ENCODE measurements around the gene GLT1D1.

GLT1D1 gene

DNA sequence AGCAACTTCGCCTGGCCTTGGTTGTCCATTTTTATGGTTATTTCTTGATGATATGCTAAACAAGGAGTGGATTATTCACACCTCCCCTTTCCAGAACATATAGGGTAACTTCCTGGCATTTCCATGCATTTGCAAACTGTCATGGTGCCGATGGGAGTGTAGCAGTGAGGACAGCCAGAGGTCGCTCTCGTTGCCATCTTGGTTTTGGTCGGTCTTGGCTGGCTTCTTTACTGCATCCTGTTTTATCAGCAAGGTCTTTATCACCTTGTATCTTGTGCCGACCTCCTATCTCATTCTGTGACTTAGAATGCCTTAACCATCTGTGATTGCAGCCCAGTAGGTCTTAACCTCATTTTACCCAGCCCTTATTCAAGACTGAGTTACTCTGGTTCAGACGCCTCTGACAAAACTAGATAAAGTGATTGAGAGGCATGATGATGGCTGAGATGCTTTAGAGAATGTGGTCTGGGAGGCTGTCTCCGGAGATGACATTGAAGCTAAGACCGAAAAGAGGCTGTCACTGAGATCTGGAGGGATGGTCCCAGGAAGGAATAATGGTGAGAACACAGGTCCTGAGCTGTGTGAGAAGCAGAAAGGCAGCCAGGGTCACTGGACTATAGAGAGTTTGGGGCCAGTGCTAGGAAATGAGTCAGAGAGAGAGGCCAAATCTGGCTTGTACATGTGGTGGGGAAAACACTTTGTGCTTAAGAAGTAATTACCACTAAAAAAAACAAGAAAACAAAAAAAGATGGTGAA, 2.9 kb downstream of the GLT1D1 start:
- no peak for DNase-seq

DNA sequence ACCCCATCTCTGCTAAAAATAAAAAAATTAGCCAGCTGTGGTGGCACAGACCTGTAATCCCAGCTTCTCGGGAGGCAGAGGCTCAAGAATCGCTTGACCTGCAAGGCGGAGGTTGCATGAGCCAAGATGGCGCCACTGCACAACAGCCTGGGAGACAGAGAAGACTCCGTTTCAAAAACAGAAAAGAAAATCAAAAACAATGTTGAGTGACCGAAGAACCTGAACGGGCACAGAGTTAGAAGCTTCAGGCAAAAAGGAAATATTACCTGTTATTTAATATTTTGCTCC, 3.5 kb downstream of the GLT1D1 start:
- DNase-seq = no peak

DNA sequence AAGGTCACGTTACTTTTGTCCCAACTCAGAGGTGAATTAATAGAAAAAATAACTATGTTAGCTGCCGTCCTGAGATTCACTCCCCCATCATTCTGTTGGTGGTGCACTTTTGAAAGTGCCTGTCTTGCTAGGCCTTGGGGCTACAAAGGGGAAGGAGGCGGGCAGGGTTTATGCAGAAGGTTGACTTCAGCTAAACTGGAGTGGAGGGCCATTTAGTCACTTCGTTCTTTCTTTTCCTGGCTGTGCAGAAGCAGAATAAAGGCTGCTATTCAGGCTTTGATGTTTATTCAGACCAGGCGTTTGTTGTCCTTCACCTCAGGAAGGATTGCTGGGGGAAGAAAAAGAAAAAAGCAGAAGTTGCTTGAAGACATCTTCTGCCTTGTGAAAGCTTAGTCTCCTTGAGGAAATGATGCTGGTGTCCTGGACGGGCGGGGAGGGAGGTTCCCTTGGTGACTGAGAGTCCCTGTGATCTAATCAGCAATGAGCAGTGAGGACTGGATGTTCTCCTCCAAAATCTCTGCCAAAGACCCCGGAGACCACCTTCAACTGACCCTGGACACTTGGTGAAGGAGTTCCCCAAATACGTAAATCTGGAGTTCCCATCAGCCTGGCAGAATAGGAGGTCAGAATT, 4.0 kb downstream of the GLT1D1 start:
- no peak for DNase-seq

DNA sequence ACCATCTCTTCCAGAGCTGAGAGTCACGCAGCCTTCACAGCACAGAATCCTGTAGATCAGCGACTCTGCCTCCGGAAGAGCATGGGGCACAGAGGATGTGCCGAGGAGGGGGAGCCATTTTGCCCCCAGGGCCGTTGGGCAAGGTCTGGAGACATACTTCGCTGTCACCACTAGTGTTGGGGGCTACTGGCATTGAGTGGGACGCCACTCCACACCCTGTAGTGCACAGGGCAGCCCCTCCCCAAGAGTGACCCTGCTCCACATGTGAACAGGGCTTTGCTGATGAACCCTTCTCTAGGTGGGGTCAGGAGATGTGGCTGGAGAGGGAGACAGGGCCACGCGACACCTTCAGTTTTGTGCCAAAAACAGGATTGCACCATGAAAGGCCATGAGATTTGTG, 6.0 kb downstream of the GLT1D1 start:
- no peak for DNase-seq

DNA sequence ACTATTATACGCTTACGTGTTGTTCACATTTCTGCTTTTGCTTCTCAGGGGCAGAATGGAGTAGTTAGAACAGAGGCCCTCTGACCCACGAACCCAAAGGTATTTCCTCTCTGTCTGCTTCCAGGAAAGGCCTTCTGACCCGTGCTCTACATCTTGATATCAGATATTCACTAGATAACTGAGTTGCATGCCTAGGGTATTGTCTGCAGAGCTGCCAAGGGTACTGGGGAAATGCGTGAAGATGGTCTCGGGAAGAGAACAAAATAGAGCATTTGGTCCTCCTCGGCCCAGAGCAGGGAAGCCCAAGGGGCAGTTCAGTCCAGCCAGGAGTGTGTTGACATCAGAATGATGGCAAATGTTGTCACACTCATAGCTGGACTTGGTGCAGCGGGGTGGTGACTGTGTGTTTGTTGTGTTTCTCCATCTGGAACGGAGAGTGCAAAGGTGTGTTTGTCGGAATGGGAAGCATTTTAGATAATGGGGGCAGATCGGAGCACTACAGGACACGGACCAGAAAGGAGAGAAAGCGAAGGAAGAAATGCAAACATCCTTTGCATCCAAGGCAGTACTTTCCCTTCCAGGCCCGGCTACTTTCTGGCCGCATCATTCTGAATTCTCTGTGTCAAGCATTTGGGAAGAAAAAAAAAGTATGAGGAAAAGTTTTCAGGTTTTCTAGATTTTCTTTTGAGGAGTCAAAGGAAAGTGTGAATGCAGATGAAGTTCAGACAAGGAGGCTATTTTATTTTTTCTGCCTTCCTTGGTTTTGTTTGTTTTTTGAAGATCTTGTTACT, 8.1 kb downstream of the GLT1D1 start:
- no peak for DNase-seq

DNA sequence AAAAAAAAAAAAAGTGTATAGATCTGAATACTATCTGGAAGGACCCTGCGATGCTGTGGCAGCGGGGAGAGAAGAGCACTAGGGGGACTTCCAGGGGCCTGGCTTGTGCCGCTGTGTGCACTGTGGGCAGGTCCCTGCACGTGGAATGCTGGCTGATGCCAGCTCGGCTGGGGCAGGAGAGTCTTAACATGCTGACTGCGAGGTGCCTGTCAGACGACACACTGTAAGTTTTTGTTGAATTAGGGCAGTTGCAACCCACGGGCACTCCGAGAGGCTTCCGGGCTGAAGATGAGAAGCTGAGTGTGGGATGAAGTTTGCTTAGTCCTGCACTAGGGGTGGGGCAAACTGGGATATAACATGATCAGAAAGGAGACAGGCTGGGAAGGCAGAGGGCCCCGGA, 10.7 kb downstream of the GLT1D1 start:
- DNase-seq = no peak

DNA sequence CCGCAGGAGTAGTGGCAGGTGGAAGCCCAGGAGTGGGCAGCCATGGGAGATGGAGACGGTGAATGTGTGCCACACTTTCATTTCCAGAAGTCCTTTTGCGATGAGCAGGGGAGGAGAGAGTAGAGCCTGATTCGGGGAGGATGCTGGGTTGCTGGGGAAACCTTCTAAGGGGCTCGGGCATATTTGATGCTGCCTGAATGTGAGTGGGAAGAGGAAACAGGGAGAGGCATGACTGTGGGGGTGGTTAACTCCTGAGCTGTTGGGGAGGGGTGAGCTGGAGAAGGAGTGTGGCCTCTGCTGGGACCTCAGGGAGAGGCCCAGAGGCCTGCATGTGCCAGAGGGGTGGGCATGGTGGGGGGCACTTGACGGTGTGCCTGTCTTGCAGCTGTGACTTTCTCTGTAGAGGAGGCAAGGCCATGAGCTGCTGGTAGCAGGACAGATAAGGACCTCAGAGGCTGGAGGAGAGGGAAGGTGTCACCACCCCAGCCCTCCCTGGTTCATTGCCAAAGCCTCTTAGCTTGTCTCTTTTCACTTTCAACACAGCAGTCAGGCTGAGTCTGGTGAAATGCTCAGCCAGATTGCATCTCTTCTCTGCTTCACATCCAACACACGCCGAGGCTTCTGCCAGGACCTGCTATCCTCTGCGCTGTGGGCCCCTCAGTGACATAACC, 11.4 kb downstream of the GLT1D1 start:
- DNase-seq = no peak

DNA sequence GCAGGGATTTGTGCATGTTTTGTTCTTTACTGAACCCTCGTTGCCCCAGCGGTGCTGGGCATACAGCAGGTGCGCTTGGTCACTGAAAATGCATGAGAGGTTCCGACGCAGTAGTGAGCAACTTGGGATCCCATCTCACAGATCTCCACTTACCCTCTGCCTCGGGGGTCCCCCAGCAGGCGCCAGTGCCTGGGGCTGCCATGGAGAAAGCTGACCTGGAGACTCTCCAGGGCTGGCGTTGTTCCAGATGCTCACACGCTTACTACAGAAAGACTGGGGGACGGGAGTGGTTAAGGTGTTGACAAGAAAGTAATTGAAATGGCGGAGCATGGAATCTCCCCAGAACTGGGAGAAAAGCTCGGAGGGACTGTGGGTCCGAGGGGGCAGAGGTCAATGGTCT, 14.2 kb downstream of the GLT1D1 start:
- no peak for DNase-seq

DNA sequence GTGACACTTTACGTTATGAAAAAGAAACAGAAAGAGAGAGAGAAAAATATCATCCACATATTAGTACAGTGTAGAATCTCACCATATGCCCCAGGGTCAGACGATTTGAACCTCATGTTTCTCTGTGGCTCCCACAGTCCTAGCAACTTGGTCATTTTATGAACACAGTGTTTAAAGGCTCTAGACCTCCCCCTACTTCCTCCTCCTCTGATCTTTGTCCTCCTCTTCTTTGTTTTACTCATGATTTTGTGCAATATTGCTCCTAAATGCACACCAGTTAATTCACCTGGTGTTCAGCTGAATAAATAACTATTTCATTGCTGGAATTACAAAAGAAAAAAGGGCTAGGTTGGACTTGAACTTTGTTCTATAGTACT, 18.2 kb downstream of the GLT1D1 start:
- DNase-seq = no peak

DNA sequence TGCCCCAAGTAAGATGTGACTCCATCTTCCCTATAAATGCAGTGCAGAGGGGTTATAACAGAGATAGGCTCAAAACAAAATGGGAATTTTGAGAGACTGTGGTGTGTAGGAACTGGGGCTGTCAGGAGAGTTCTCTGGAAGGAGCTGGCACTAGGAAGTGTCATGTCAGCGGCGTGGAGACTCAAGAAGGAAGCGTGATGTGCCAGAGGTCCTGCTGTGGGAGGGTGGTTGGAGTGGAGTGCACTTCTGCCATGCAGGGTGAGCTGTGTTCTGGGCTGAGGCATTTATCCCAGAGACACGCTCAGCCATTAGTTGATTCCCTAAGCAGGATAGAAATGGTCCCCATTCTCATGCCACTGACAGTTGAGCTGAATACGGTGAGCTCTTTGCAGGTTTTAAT, 19.0 kb downstream of the GLT1D1 start:
- no peak for DNase-seq

DNA sequence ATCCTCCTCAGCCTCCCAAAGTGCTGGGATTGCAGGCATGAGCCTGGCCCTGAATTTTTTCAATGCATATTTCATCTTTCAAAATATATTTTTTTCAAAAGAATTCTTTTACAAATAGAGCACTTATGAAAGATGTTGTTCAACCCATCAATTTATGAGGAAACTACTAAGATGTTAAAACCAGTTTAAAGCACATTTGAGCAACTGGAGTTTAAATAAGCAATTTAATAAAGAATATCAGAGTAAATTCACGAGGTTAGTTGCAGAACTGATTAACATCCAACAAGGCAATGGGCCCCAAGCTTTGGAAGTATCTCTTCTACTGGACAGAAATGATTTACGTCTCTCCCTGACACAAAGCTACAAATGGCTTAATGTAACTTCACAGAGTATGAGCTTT, 23.3 kb downstream of the GLT1D1 start:
- DNase-seq = no peak

DNA sequence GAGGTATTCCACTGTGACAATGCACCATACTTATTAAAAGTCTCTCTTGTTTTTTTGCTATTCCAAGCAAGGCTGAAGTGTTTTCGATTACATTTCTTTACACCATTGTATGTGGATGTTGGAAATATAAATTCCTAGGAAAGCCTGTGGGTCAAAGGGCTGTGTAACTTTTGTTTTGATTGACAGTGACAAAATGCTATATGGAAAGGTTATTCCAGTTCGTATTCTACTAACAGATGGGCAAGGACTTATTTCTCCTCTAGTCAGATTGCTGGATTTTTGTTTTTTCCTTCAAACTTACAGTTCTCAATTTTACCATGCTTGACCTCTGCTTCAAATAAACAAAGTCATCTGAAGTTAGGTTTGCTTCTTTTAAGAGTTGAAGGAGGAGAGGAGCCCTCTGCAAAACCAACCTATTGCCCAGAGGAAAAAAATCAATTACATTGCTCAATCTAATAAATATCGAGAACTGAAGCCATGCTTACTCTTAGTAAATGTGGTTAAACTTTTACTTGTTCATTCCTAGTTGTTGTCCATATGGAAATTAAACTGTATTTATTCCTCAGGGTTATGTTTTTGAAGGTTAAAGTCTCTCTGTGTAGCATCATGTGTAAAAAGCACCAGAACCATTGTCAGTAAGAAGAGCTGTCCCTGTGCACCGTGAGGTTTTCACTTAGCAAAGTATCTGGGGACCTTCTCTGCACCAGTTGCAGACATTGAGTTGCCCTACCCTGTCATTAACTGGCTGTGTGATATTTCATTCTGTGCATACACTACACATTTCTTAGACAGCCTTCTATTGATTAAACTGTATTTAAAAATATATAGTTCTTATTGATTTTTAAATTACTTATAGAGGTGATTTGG, 26.9 kb downstream of the GLT1D1 start:
- DNase-seq = no peak

DNA sequence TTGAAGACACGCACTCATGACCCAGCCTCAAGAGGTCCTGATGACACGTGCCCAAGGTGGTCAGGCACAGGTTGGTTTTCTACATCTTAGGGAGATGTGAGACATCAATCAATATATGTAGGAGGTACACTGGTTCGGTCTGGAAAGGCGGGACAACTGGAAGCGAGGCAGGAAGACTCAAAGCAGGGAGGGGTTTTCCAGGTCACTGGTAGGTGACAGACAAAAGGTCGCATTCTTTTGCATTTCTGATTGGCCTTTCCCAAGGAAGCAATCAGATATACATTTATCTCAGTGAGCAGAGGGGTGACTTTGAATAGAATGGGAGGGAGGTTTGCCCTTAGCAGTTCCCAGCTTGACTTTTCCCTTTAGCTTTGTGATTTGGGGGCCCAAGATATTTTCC, 38.6 kb downstream of the GLT1D1 start:
- DNase-seq = no peak

DNA sequence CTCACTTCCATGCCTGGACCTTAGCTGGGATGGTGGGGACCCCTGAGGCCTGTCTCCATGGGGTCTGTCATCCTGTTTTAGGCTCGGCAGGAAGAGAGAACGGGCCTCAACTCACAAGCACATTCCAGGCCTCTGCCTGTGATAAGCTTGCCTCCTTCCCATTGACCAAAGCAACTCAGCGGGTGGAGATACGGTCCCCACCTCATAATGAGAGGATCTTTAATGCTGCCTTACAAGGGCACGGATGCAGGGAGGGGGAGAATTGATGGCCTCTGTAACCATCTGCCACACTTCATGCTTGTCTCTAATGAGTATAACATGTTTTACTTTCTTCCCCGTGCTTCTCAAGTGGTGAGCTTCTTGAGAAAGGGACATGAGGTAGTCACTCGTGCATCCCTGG, 50.0 kb downstream of the GLT1D1 start:
- no peak for DNase-seq

DNA sequence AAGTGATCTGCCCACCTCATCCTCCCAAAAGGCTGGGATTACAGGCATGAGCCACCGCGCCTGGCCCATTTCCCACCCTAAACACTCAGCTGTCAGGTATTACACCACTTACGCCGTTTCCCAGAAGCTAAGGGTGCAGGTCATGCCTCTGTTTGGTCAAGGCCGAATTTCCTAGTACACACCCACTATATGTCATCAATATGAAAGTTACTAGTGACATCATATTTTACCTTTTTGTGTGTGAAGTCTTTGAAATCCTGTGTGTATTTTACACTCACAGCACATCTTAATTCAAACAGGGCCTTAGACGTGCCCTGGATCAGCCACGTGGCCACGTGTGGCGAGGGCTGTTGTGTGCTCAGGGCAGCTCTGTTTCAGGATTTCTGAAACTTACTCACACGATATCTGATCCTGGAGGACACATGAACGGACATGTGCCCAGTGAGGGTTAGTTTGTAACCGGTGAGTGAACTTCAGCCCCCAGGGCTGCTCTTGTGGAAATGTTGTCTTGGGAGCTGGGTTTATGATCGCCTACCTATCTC, 51.8 kb downstream of the GLT1D1 start:
- DNase-seq = no peak

DNA sequence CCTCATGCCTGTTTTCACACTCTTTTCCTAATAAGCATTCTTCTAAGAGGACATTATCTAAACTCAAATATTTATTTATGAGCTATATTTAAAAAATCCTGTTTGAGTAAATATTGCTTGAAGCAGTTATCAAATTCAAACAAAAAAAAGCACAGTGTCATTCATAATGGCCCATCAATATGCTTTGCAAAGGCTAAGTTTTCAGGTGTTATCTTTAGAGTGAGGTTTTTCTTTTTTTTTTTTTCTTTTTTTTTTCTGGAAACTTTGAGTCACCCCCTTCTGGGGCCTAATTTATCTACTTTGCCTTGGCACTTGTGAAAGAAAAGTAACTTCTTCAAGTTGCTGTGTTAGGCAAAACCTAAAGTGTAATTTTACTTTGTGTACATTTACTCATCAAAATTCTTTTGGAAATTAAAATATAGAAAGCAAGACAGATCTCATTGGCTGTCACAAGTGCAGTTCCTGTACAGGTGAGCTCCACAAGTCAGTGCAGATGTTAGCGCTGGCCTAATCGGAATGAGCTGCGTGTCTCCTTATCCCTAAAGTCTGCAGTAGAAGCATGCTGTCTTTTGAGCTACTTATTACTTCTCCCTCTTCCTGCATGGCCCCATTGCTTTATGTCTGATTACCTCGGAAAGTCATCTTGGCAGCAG, 53.3 kb downstream of the GLT1D1 start:
- no peak for DNase-seq

DNA sequence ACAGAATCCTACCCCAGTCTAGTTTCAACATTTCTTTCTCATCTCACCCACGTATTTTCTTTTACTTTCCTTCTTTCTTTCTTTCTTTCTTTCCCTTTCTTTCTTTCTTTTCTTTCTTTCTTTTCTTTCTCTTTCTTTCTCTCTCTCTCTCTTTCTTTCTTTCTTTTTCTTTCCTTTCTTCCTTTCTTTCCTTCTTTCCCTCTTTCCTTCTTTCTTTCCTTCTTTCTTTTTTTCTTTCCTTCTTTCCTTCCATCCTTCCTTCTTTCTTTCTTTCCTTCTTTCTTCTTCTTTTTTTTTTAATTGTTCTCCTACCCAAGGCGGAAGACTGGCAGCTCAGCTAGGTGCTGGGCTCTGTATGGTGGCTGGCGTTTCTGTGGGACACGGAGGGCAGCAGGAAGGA, 55.0 kb downstream of the GLT1D1 start:
- DNase-seq = no peak

DNA sequence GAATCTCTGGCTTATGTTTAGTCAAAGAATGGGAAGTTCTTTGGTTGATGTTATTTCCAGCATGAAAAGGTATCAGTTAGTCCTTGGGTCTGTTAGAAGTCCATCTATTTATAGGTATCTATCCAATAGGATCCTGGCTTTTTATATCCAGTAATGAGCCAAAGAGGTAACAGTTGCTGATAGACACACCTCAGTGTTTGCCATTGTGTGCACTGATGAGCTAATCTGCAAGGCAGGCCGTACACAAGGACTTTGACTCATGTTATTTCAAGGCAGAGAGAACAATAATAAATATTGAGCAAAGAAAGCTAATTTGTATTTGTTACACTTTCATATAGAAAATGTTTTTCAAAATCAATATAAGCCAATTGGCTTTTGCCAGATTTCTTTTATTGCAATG, 56.4 kb downstream of the GLT1D1 start:
- no peak for DNase-seq

DNA sequence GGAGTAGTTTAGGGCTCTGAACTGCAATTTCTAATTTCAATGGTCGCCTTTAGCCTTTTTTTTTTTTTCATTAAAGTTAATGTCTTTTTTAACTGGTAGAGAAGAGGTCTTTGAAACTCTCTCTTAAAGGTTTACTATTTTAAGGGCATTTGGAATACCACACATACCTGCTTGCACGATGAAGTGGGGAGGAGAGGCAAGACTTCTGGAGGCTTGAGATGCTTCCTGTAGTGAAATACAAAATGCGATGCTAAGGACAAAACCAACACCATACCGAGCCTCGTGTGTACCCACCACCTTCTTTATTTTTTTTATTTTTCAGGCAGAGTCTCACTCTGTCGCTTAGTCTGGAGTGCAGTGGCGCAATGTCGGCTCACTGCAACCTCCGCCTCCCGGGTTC, 57.4 kb downstream of the GLT1D1 start:
- DNase-seq = no peak

DNA sequence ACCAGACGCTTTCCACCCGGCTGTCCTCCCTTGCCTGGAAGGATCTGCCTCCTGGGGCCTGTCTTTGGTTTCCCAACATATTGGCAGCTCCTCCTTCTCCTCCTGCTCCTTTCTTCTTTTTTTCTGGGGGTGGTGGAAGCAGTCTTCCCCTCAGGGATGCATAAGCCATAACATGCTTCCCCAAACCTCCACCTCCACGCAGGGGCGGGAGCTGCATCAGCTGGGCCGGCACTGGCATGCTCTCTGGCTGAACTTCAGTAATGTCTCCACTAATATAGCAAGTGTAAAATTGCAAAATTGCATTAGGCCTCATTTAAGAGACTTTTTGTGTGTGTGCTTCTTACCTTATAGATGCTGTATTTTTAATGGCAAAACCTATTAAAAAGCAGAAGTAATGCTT, 58.6 kb downstream of the GLT1D1 start:
- DNase-seq = no peak

DNA sequence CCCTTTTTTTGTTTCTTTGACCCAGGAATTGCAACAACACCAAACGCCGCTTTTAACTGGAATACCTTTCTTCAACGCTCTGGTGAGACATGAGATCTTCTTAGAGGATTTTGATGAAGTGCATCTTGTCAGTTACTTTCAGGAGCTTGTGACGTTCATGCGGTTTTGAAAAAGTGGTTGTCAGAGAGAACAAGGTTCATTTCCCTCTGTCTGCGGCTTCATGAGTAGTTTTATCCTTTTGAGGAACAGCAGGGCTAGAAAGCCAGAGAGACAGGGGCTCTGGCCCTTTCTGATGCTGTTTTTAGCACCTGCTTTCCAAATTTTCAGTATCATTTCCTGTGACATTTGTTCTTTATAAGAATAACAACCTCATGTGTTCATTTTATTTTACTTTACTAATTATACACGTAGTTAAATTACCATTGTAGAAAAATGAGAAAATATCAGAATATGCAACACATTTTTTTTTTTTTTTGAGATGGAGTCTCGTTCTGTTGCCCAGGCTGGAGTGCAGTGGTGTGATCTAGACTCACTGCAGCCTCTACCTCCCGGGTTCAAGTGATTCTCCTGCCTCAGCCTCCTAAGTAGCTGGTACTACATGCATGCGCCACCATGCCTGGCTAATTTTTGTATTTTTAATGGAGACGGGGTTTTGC, 61.8 kb downstream of the GLT1D1 start:
- DNase-seq = peak; percentile 59

DNA sequence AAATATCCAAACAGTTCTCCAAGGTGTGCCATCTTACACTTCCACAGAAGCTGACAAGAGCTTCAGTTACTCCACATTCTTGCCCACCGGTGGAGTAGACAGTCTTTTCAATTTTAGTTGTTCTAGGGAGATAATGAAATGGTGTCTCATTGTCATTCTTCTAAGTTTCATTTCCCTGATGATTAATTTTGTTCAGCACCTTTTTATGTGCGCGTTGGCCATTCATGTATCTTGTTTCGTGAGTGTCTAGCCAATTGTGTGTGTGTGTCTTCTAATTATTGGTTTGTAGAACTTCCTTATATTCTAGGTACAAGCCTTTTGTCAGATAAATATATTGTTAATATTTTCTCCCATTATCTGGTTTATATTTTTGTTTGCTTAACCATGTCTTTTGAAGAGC, 63.1 kb downstream of the GLT1D1 start:
- no peak for DNase-seq

All from activated CD8-positive, alpha-beta memory T cell treated with anti-CD3 and anti-CD28 coated beads for 24 hours (primary cell).